PC-9 (cell line): Measurements from ENCODE around the gene VSIG8. TPM values are rescaled to one million over a fixed set of nuclear protein-coding genes. Genes with fewer than 3 reads are reported as not detected.

ENCODE experiments used
- BruUV-seq: library from RNA; stranded (reverse); fragments of 400-500 nt; replicated peaks from 2 replicates; lab custom pipeline; 2021; lab: Mats Ljungman, UMichigan
- CTCF ChIA-PET: fragments of 300-600 bp; sonication (Branson Sonifier 250); formaldehyde crosslinking; loops from one replicate; lab custom pipeline; 2022; ENCODE audit warnings: antibody characterized with exemption; lab: Charles Lee
- POLR2A ChIA-PET: fragments of 300-600 bp; sonication (Branson Sonifier 250); formaldehyde crosslinking; loops from one replicate; lab custom pipeline; 2022; ENCODE audit warnings: antibody characterized with exemption; ENCODE audit not compliant: unreplicated experiment; lab: Charles Lee
- DNase-seq, 2 experiments: peaks; one replicate each; pipeline versions ENCODE4 v3.0.0 to v3.0.0-alpha.2; 2015 to 2022; ENCODE audit warnings: mixed read lengths in 1 of 2
- H2AFZ ChIP-seq: fragments of 200-600 bp; sonication (generic); 2 replicates; pipeline ENCODE4 v1.8.1; 2017; ENCODE audit warnings: antibody characterized with exemption
- H3F3A ChIP-seq: fragments of 200-600 bp; sonication (generic); 2 replicates; pipeline ENCODE4 v1.8.1; 2017; ENCODE audit warnings: antibody characterized with exemption, mild to moderate bottlenecking, low read depth; ENCODE audit not compliant: insufficient read depth
- H3K27ac ChIP-seq: fragments of 200-600 bp; sonication (generic); 2 replicates; pipeline ENCODE4 v1.6.1; 2016; ENCODE audit warnings: mixed run types
- H3K27me3 ChIP-seq: fragments of 200-600 bp; sonication (generic); 2 replicates; pipeline ENCODE4 v1.6.1; 2016; ENCODE audit warnings: low read depth, mixed run types; ENCODE audit not compliant: insufficient read depth
- H3K36me3 ChIP-seq: fragments of 200-600 bp; sonication (generic); 2 replicates; pipeline ENCODE4 v1.6.1; 2016; ENCODE audit warnings: low read depth, mixed run types
- H3K4me1 ChIP-seq: fragments of 200-600 bp; sonication (generic); replicated peaks from 2 replicates; pipeline ENCODE4 v1.6.1; 2016; ENCODE audit warnings: mixed run types; ENCODE audit not compliant: insufficient read depth
- H3K4me2 ChIP-seq: fragments of 200-600 bp; sonication (generic); 2 replicates; pipeline ENCODE4 v1.6.1; 2017; ENCODE audit warnings: mixed run types
- H3K4me3 ChIP-seq: fragments of 200-600 bp; sonication (generic); 2 replicates; pipeline ENCODE4 v1.6.1; 2016; ENCODE audit warnings: mixed run types
- H3K79me2 ChIP-seq: fragments of 200-600 bp; sonication (generic); 2 replicates; pipeline ENCODE4 v1.6.1; 2017; ENCODE audit warnings: low read depth, mixed run types
- H3K9me2 ChIP-seq: fragments of 200-600 bp; sonication (generic); 2 replicates; pipeline ENCODE4 v1.8.1; 2017; ENCODE audit warnings: mild to moderate bottlenecking; ENCODE audit not compliant: insufficient read depth
- H3K9me3 ChIP-seq: fragments of 200-600 bp; sonication (generic); 2 replicates; pipeline ENCODE4 v1.8.1; 2016; ENCODE audit warnings: low read depth; ENCODE audit not compliant: insufficient read depth
- H4K20me1 ChIP-seq: fragments of 200-600 bp; sonication (generic); 2 replicates; pipeline ENCODE4 v1.8.1; 2017; ENCODE audit not compliant: insufficient read depth
- CTCF ChIP-seq: fragments of 200-600 bp; sonication (generic); conservative IDR thresholded peaks from 2 replicates; pipeline ENCODE4 v1.6.1; 2017; ENCODE audit warnings: mixed run types, antibody characterized with exemption, mild to moderate bottlenecking, moderate library complexity
- EZH2 ChIP-seq: fragments of 200-600 bp; sonication (generic); IDR thresholded peaks from 2 replicates; pipeline ENCODE4 v1.8.0; 2017; ENCODE audit warnings: antibody characterized with exemption, low read depth
- intact Hi-C: fragments of 100-400 bp; cut with micrococcal nuclease; formaldehyde crosslinking; loops from one replicate; pipeline ENCODE4 v1.10.0; 2022; ENCODE audit not compliant: unreplicated experiment
- total RNA-seq: library from RNA; stranded (reverse); gene quantifications from 2 replicates; pipeline ENCODE4 v1.2.3, GENCODE V29; 2021

VSIG8 gene
- total RNA-seq, 1 experiment from 2014 or later, result not detected

GRCh38 chr1:159869607-159870006, 7.2 kb upstream of the VSIG8 start:
- no peaks in the 10 kb centered on the region for H3K36me3 ChIP-seq
- intact Hi-C loops, result no loop called here
- H3K79me2 ChIP-seq, result no peaks in the 10 kb centered on the region
- H3K4me2 ChIP-seq, result peak overlapping the region; percentile 24
- peaks cover 8% of the 10 kb centered on the region; the same call in 1 of the 2 replicates for H3F3A ChIP-seq
- ChIA-PET CTCF (no interaction called here), POLR2A (interaction anchor here (0.5 kb wide), 1 partner anchor 54 kb away, joined by 4 read pairs; no protein-coding TSS in a partner anchor)
- H3K27ac ChIP-seq, result no peak overlapping the region
- no peak for DNase-seq
- no peaks in the 10 kb centered on the region for H3K9me2 ChIP-seq
- no peaks in the 10 kb centered on the region for H4K20me1 ChIP-seq
- BruUV-seq, result no TSS peak
- peaks cover 17% of the 10 kb centered on the region for H3K4me1 ChIP-seq
- TF ChIP-seq CTCF (no peak), EZH2 (no peak)
- H3K27me3 ChIP-seq, result no peaks in the 10 kb centered on the region
- no peaks in the 10 kb centered on the region for H3K9me3 ChIP-seq
- H3K4me3 ChIP-seq, result no peak overlapping the region
- no peak overlapping the region for H2AFZ ChIP-seq

- Histone ChIP-seq H2AFZ (no peak overlapping the region), H3K27ac (no peak overlapping the region), H3K27me3 (no peaks in the 10 kb centered on the region), H3F3A (peaks cover 8% of the 10 kb centered on the region; the same call in 1 of the 2 replicates), H3K36me3 (no peaks in the 10 kb centered on the region), H3K9me2 (no peaks in the 10 kb centered on the region), H3K4me2 (peak overlapping the region; percentile 24), H3K4me1 (peaks cover 17% of the 10 kb centered on the region), H3K9me3 (no peaks in the 10 kb centered on the region), H4K20me1 (no peaks in the 10 kb centered on the region), H3K4me3 (no peak overlapping the region), H3K79me2 (no peaks in the 10 kb centered on the region)
- intact Hi-C loops, result no loop called here
- DNase-seq, result peak; percentile 54 to 55
- no peak for TF ChIP-seq EZH2
- TF ChIP-seq CTCF, result no peak
- no TSS peak for BruUV-seq
- ChIA-PET POLR2A (interaction anchor here (0.5 to 0.8 kb wide), 3 partner anchors 56 to 229 kb away, joined by 3 to 12 read pairs (median 6); partner anchors contain the start of genes IGSF8 and TAGLN2), CTCF (interaction anchor here (0.5 kb wide), 1 partner anchor 14 kb away, joined by 4 read pairs; no protein-coding TSS in a partner anchor)
Observed at GRCh38 chr1:159869173-159869572, 6.7 kb upstream of the VSIG8 start.

GRCh38 chr1:159868766-159869165, 6.3 kb upstream of the VSIG8 start:
- H3K27me3 ChIP-seq, result no peaks in the 10 kb centered on the region
- H3K4me1 ChIP-seq, result peaks cover 17% of the 10 kb centered on the region
- no peaks in the 10 kb centered on the region for H3K9me2 ChIP-seq
- TF ChIP-seq CTCF (no peak), EZH2 (no peak)
- H3K9me3 ChIP-seq, result no peaks in the 10 kb centered on the region
- H3F3A ChIP-seq, result peaks cover 8% of the 10 kb centered on the region; the same call in 1 of the 2 replicates
- ChIA-PET POLR2A (interaction anchor here (0.5 to 0.8 kb wide), 4 partner anchors 12 to 230 kb away, joined by 3 to 12 read pairs (median 5); partner anchors contain the start of genes IGSF8 and TAGLN2), CTCF (interaction anchor here (0.5 to 1.5 kb wide), 3 partner anchors 13 to 20 kb away, joined by 3 to 5 read pairs (median 4); no protein-coding TSS in a partner anchor)
- no peak overlapping the region for H3K27ac ChIP-seq
- H4K20me1 ChIP-seq, result no peaks in the 10 kb centered on the region
- no TSS peak for BruUV-seq
- DNase-seq, result no peak
- no peak overlapping the region for H2AFZ ChIP-seq
- no peaks in the 10 kb centered on the region for H3K79me2 ChIP-seq
- intact Hi-C loops, result loop anchor here (1.0 kb wide), 1 partner anchor 14 kb away; no protein-coding TSS in a partner anchor
- H3K4me2 ChIP-seq, result 0 out of 2 replicates have a peak overlapping the region, but pooled peaks have one; percentile 24
- H3K4me3 ChIP-seq, result no peak overlapping the region
- H3K36me3 ChIP-seq, result no peaks in the 10 kb centered on the region
